Nephron progenitor cell (in vitro differentiated cells): ENCODE measurements around the gene PHACTR1.
"Not testable (repeated sequence)": the region's sequence is repeated elsewhere in the genome, so short reads cannot be mapped to it uniquely, and the experiment has no call there.

Experiments used
- DNase-seq: peaks from one replicate; pipeline ENCODE4 v3.0.0; 2021
- H3K27ac Mint-ChIP-seq: 2 replicates; pipeline ENCODE4 v1.8.0; 2021; ENCODE audit warnings: mild to moderate bottlenecking, moderate library complexity, mixed read lengths
- H3K27me3 Mint-ChIP-seq: 2 replicates; pipeline ENCODE4 v1.8.0; 2021; ENCODE audit warnings: mild to moderate bottlenecking, low read depth, mixed read lengths; ENCODE audit not compliant: poor library complexity
- H3K36me3 Mint-ChIP-seq: 2 replicates; pipeline ENCODE4 v1.8.0; 2021; ENCODE audit warnings: low read depth, mixed read lengths
- H3K4me1 Mint-ChIP-seq: 2 replicates; pipeline ENCODE4 v1.8.0; 2021; ENCODE audit warnings: mixed read lengths
- H3K4me3 Mint-ChIP-seq: 2 replicates; pipeline ENCODE4 v1.8.0; 2021; ENCODE audit warnings: mild to moderate bottlenecking, moderate library complexity, mixed read lengths
- H3K9me3 Mint-ChIP-seq: 2 replicates; pipeline ENCODE4 v1.8.0; 2021; ENCODE audit warnings: mild to moderate bottlenecking, moderate library complexity, mixed read lengths
- TF ChIP-seq, protein P1 (sequence below): fragments of 200-600 bp; sonication (generic); IDR thresholded peaks from 2 replicates; pipeline ENCODE4 v1.5.0; 2021; ENCODE audit warnings: antibody characterized with exemption

The PHACTR1 gene

GRCh38 chr6:13311155-13311554 lies 594.6 kb downstream of the PHACTR1 start:
- Mint-ChIP-seq H3K36me3 (peaks cover 91% of the 10 kb centered on the region), H3K27ac (no peak overlapping the region), H3K9me3 (no peaks in the 10 kb centered on the region), H3K4me3 (no peak overlapping the region), H3K4me1 (peaks cover 6% of the 10 kb centered on the region), H3K27me3 (no peaks in the 10 kb centered on the region)
- TF ChIP-seq, protein P1, sequence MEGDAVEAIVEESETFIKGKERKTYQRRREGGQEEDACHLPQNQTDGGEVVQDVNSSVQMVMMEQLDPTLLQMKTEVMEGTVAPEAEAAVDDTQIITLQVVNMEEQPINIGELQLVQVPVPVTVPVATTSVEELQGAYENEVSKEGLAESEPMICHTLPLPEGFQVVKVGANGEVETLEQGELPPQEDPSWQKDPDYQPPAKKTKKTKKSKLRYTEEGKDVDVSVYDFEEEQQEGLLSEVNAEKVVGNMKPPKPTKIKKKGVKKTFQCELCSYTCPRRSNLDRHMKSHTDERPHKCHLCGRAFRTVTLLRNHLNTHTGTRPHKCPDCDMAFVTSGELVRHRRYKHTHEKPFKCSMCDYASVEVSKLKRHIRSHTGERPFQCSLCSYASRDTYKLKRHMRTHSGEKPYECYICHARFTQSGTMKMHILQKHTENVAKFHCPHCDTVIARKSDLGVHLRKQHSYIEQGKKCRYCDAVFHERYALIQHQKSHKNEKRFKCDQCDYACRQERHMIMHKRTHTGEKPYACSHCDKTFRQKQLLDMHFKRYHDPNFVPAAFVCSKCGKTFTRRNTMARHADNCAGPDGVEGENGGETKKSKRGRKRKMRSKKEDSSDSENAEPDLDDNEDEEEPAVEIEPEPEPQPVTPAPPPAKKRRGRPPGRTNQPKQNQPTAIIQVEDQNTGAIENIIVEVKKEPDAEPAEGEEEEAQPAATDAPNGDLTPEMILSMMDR, result no peak
- DNase-seq, result no peak

DNA sequence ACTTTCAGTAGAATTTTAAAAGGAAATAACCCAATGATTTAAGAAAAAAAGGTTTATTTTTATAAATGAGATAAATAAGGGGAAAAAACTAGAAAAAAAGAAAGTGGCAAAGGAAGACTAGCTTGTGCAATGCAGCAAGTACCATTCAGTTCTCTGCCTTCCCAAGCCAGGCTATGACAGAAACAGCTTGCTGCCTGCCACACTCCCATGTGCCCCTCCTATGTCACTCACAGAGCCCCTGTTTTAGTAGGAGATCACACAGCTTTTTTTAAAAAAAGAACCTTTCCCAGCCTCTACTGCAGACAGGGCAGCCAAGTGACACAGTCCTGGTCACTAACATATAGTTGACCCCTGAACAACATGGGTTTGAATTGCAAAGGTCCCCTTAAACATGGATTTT lies 598.2 kb downstream of the PHACTR1 start:
- Mint-ChIP-seq H3K4me1 (no peaks in the 10 kb centered on the region), H3K36me3 (peaks cover 90% of the 10 kb centered on the region), H3K27me3 (no peaks in the 10 kb centered on the region), H3K4me3 (no peak overlapping the region), H3K27ac (no peak overlapping the region), H3K9me3 (no peaks in the 10 kb centered on the region)
- DNase-seq, result no peak
- TF ChIP-seq, protein P1, result no peak

DNA sequence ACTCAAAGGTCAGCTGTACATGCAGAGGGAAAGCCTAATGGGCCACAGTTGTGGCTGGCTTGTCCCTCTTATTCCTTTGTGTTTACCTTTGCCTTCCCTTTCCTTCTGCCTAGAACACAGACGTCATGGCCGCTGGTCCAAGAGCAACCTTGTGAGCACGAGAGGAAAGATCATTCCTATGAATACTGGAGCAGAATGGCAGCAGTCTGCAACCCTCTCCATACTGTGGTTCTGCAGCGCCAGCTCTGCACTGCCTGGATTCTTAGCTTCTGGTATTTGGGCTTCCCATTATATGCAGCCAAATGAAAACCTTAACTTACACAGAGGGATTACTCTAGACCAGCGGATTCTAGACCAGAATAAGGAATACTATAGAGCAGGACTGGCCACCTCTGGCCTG lies 599.3 kb downstream of the PHACTR1 start:
- DNase-seq, result no peak
- TF ChIP-seq, protein P1, result no peak
- Mint-ChIP-seq H3K9me3 (no peaks in the 10 kb centered on the region), H3K4me3 (no peak overlapping the region), H3K36me3 (peaks cover 93% of the 10 kb centered on the region), H3K4me1 (no peaks in the 10 kb centered on the region), H3K27me3 (no peaks in the 10 kb centered on the region), H3K27ac (peak overlapping the region; percentile 74)

GRCh38 chr6:13318821-13319220 lies 602.3 kb downstream of the PHACTR1 start:
- Mint-ChIP-seq H3K9me3 (no peaks in the 10 kb centered on the region), H3K27ac (no peak overlapping the region), H3K27me3 (no peaks in the 10 kb centered on the region), H3K4me1 (no peaks in the 10 kb centered on the region), H3K4me3 (no peak overlapping the region), H3K36me3 (peaks cover 86% of the 10 kb centered on the region)
- DNase-seq, result no peak
- TF ChIP-seq, protein P1, result no peak

DNA sequence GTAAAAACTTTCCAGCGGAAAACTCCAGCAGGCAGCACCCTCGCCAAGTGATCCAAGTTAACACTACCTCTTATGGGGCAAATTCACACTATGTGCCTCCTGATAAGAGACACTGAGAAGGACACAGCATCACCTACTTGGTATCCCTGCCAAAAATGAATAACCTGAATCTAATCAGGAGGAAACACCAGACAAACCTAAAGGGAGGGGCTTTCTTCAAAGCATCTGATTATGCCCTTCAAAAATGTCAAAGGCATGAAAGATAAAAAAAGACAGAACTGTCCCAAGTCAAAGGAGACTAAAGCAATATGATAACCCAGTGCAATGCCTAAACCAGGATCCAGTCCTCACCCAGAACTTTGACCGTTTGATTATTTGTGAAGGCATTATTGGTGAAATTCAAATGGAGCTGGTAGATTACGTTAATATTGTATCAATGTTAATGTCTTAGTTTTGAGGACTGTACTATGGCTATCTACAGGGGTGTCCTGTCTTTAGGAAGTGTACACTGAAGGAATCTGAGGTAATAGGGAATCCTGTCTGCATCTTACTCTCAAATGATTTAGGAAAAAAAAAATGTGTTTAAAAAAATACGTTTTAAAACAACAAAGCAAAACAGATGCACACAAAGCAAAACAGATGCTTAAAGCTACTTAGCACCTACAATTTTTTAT lies 603.5 kb downstream of the PHACTR1 start:
- Mint-ChIP-seq H3K27ac (no peak overlapping the region), H3K27me3 (no peaks in the 10 kb centered on the region), H3K9me3 (no peaks in the 10 kb centered on the region), H3K4me3 (no peak overlapping the region), H3K4me1 (peaks cover 2% of the 10 kb centered on the region), H3K36me3 (peaks cover 87% of the 10 kb centered on the region)
- TF ChIP-seq, protein P1, result no peak
- DNase-seq, result no peak

GRCh38 chr6:13326031-13326586 lies 609.5 kb downstream of the PHACTR1 start:
- H3K9me3 Mint-ChIP-seq, H3K27me3 Mint-ChIP-seq, DNase-seq, H3K27ac Mint-ChIP-seq: not testable (repeated sequence)
- H3K36me3 Mint-ChIP-seq, result peaks cover 42% of the 10 kb centered on the region
- H3K4me1 Mint-ChIP-seq, result peaks cover 46% of the 10 kb centered on the region
- peak overlapping the region; percentile 95 for H3K4me3 Mint-ChIP-seq
